ENCODE results near the gene LPAR2. TPM values are rescaled to one million over a fixed set of nuclear protein-coding genes. Genes with fewer than 3 reads are reported as not detected.

Gene LPAR2
- total and polyA plus RNA-seq, 10 of the 15 experiments (the other 5 are each of a cell fraction or from before 2014, with no cell fraction given), result 0.98 to 23.8 (median 10.2) TPM

GRCh38 chr19:19579533-19580361 is 48.3 kb downstream of the LPAR2 start:
- H3K79me2 ChIP-seq (ENCODE audit: control insufficient read depth, insufficient read depth, low read length), result no peaks in the 10 kb centered on the region
- H3K4me3 ChIP-seq, result no peak overlapping the region
- no peak for FAIRE-seq
- H2AFZ ChIP-seq (ENCODE audit: control insufficient read depth, low read depth, low read length), result no peak overlapping the region
- no peak for DNase-seq (ENCODE audit: low read depth, low spot score)
- H3K9me3 ChIP-seq (replicated peaks; ENCODE audit: control insufficient read depth, insufficient read depth, low read length), result no peaks in the 10 kb centered on the region
- H4K20me1 ChIP-seq (ENCODE audit: control insufficient read depth, insufficient read depth), result no peaks in the 10 kb centered on the region
- no peak overlapping the region for H3K9ac ChIP-seq (ENCODE audit: control insufficient read depth, insufficient read depth, low read length)
- no peak overlapping the region for H3K4me2 ChIP-seq (ENCODE audit: control insufficient read depth, insufficient read depth)
- ChIA-PET CTCF (interaction anchor here (0.8 to 2.2 kb wide), 4 partner anchors 11 to 47 kb away, joined by 3 to 10 read pairs (median 4); no protein-coding TSS in a partner anchor), POLR2A (no interaction called here), SMC1A (ENCODE audit: uncharacterized antibody, unreplicated experiment) (interaction anchor here (0.9 kb wide), 1 partner anchor 12 kb away, joined by 3 read pairs; no protein-coding TSS in a partner anchor), RAD21 (ENCODE audit: unreplicated experiment) (no interaction called here)
- no TSS peak for BruUV-seq (replicated peaks)
- no peaks in the 10 kb centered on the region for H3K27me3 ChIP-seq (replicated peaks in 1 of 2; ENCODE audit: control insufficient read depth in 2 of 2, insufficient read depth in 2 of 2, low read length in 1 of 2)
- no peaks in the 10 kb centered on the region; a peak in 1 of 4 replicates for H3K36me3 ChIP-seq (ENCODE audit: control insufficient read depth in 2 of 2, insufficient read depth in 2 of 2, low read length in 1 of 2)
- intact Hi-C loops (cut with micrococcal nuclease; ENCODE audit: unreplicated experiment), result no loop called here
- H3K27ac ChIP-seq (ENCODE audit: control insufficient read depth, insufficient read depth), result no peak overlapping the region
- 88% methylated on average over 25 of the region's 25 CpGs for WGBS (ENCODE audit: insufficient coverage, insufficient replicate concordance, low lambda C conversion rate, missing lambda C conversion rate)
- in situ Hi-C loops (cut with MboI), result no loop called here
- ATAC-seq, result no peak
- H3K4me1 ChIP-seq (ENCODE audit: control insufficient read depth, insufficient read depth, low read length), result no peaks in the 10 kb centered on the region
- no peak for TF ChIP-seq EP300 (IDR thresholded peaks at IDR 0.05; ENCODE audit: borderline replicate concordance in 1 of 2, control insufficient read depth in 1 of 2, low read depth in 2 of 2, low read length in 2 of 2)
- TF ChIP-seq HCFC1 (IDR thresholded peaks at IDR 0.05; ENCODE audit: low read length), result no peak
- TF ChIP-seq BRCA1 (IDR thresholded peaks at IDR 0.05; ENCODE audit: low read depth, low read length), result no peak
- TF ChIP-seq E2F8 (IDR thresholded peaks at IDR 0.05; ENCODE audit: low read depth, partially characterized antibody), result no peak
- TF ChIP-seq PAX5 (IDR thresholded peaks at IDR 0.05; ENCODE audit: borderline replicate concordance, low read depth, low read length), result no peak
- TF ChIP-seq ASH2L (IDR thresholded peaks at IDR 0.05; ENCODE audit: borderline replicate concordance, low read depth), result no peak
- TF ChIP-seq ATF7 (IDR thresholded peaks at IDR 0.05; ENCODE audit: low read depth), result no peak
- TF ChIP-seq ZNF592 (IDR thresholded peaks at IDR 0.05), result no peak
- no peak for TF ChIP-seq SREBF2 (IDR thresholded peaks at IDR 0.05; ENCODE audit: low read length)
- TF ChIP-seq SUPT20H (IDR thresholded peaks at IDR 0.05; ENCODE audit: borderline replicate concordance, control insufficient read depth, low read depth, low read length), result no peak
- TF ChIP-seq EED (IDR thresholded peaks at IDR 0.05; ENCODE audit: low read depth), result no peak
- TF ChIP-seq HSF1 (IDR thresholded peaks at IDR 0.05; ENCODE audit: low read depth, low read length), result no peak
- no peak for TF ChIP-seq IKZF2 (IDR thresholded peaks at IDR 0.05)

Data from GM12878 (cell line).